DMS79 (cell line): ENCODE data around the gene PHF21B.
A peak's percentile ranks its signal among the peaks of the same experiment; 100 is the strongest.
"Not testable (repeated sequence)": the region's sequence is repeated elsewhere in the genome, so short reads cannot be mapped to it uniquely, and the experiment has no call there.

Source experiments
- DNase-seq: peaks from one replicate; lab custom pipeline; 2025; lab: John Stamatoyannopoulos, UW

The PHF21B gene

DNA sequence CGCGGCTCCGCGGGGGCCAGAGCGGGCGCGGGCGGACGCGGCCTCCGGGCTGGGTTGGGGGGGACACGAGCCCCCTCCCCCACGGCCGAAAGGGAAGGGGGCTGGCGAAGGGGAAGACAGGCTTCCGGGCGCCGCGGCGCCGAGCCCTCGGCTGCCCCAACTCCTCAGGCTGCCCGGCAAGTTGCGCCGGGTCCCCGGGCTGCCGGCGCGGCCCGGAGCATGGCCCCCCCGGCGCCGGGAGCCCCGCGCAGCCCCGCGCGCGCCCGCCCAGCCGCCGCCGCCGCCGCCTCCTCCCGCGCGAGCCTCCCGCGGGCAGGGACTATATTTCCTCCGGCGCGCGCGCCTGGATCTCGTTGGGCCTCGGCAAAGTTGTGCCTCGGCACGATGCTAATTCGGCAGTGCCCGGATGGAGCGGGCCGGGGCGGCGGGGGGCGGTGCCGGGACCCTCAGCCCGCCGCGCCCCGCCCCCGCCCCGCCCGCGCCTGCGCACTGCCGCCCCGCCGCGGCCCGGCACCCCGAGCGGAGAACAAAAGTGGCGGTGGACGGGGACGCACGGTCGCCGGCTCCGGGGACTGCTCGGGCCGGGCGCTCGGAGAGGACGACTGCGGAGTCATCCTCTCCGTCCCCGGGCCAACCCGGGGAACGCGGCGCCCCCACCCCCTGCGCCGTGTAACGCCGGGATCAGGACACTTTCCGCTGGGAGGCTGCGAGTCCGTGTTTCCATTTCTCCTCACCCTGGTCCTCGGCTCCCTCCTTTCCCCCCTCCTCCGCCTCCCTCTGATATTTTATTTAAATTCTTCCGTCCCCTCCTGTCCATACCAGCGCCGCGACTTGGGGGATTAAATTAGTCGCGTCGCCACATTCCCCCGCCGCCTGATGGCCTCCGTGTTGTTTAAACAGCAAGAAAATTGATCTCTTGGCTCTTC lies at the start of gene PHF21B:
TSS of gene PHF21B (minus strand) at position 400 of the 926 bp plus-strand sequence. CDS start 456 bp downstream, outside the sequence.
- no peak for DNase-seq

- no peak for DNase-seq
Measured at GRCh38 chr22:45059296-45059695, 49.5 kb upstream of the PHF21B start.

DNA sequence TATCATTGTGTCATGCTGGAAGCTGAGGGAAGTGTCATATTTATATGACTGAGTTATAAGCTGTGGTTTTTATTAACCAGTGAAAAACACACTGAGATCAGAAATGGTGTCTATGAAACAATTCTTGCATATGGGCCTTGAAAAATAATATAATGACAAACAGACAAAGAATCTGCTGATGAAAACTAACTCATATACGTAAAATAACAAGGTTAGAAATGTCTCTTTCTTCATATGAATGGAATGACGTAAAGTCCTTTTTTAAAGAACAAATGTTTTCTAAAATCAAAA lies 48.8 kb upstream of the PHF21B start:
- no peak for DNase-seq

DNA sequence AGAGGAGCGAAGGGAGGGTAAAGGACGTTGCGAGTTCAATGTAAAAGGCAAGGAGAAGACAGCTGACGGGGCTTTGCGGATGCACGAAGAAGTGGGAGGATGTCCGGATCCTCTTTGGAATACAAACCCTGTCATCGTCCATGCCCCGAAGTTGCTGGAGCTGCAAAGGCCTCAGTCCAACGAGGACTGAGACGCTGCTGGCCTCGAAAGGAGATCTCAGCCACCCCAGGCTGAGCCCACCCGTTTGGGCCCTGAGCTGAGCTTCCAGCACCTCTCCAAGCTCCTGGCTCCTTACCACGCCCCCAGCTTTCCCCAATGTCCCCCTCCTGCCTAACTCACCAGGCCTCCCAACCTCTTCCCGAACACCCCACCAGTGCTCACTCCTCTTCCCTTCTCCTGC lies 46.1 kb upstream of the PHF21B start:
- no peak for DNase-seq

DNA sequence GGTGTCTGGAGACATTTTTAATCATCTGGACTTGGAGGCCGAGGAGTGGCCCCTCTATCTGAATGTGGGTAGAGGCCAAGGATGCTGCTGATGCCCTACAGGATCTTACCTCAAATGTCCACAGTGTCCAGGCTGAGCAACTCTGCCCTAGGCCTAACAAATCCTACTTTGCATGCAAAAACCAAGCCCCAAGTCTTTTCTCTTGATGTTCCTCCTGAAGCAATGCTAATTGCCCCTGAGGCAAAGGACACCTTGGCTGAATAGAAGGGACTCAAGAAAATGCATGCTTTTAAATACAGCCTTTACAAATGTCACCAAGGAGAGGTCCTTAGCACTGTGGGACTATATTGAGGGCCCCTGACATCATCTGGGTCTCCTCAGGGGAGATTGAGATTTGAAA lies 43.8 kb upstream of the PHF21B start:
- no peak for DNase-seq

- DNase-seq, result no peak
Measured at GRCh38 chr22:45053094-45053493, 43.3 kb upstream of the PHF21B start.

- DNase-seq, result not testable (repeated sequence)
Measured at GRCh38 chr22:45052665-45053064, 42.9 kb upstream of the PHF21B start.

- DNase-seq, result no peak
Measured at GRCh38 chr22:45051946-45052345, 42.1 kb upstream of the PHF21B start.

DNA sequence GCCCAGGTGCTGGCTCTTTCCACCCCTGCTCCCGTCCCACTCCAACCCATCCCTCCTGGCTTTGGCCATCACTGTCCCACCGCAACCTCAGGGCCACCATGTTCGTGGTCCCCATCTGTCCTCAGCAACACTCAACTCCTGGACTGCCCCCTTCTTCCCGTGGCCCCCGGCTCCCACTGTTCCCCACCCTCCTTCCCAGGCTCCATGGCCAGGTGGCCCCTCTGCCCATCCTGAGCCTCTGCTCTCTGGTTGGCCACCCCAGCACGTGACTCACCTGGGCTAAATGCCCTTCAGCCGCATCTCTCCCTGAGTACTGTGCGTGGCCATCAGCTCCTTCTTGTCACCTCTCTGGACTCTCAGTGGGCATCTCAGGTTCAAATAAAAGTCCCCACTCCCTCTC lies 41.6 kb upstream of the PHF21B start:
- no peak for DNase-seq

DNA sequence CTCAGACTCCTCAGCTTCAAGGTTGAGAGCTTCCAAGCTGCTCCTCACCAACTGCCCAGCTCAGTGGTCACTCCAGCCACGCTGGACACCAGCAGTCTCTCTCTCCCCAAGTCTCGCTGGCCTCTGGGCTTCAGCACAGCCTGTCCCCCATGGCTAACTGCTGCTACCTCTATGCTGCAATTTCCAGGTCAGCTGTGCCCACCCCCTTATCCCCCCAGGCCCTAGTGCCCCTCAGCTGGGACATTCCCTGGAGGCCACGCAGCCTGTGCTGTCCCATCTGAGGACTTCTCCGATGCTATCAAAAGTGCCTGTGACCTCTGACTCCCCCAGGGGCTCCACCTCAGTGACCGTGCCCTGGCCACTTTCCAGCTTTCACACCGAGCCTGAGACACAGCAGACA lies 37.5 kb upstream of the PHF21B start:
- DNase-seq, result no peak

- no peak for DNase-seq
Measured at GRCh38 chr22:45045208-45045607, 35.4 kb upstream of the PHF21B start.

GRCh38 chr22:45042263-45042662 lies 32.5 kb upstream of the PHF21B start:
- DNase-seq, result no peak

GRCh38 chr22:45039133-45039532 lies 29.3 kb upstream of the PHF21B start:
- no peak for DNase-seq

- DNase-seq, result peak; percentile 64
Measured at GRCh38 chr22:45036154-45036553, 26.3 kb upstream of the PHF21B start.

- DNase-seq, result no peak
Measured at GRCh38 chr22:45034821-45035220, 25.0 kb upstream of the PHF21B start.

DNA sequence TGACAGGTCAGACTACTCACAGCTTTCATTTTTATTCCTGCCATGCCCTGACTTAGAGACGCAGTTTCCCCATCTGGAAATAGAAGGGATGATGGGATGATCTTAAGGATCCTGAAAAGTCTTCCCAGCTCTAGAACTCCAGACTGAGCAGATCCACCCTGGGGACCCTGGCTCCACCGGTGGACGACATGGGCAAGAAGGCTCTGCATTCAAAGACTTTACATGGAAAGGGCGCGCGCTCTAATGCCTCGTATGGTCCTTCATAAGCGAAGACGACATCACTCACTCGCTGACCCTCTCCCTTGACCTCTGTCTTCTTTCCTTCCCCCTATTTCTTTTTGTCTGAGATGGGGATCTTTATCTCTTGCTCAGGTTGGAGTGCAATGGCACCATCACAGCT lies 24.4 kb upstream of the PHF21B start:
- DNase-seq, result no peak

- no peak for DNase-seq
Measured at GRCh38 chr22:45033136-45033535, 23.3 kb upstream of the PHF21B start.

DNA sequence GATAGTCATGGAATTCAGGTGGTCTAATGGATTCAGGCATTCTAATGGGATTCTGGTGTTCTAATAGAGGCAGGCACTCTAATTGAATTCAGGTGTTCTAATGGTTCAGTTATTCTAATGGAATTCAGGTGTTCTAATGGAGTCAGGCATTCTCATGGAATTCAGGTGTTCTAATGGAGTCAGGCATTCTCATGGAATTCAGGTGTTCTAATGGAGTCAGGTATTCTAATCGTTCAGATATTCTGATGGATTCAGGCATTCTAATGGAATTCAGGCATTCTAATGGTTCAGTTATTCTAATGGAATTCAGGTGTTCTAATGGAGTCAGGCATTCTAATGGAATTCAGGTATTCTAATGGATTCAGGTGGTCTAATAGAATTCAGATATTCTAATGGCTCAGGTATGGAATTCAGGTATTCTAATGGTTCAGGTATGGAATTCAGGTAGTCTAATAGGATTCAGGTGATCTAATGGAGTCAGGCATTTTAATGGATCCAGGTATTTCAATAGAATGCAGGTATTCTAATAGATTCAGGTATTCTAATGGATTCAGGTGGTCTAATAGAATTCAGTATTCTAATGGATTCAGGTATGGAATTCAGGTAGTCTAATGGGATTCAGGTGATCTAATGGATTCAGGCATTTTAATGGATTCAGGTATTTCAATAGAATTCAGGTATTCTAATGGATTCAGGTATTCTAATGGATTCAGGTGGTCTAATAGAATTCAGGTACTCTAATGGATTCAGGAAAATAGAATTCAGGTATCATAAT lies 22.0 kb upstream of the PHF21B start:
- no peak for DNase-seq

GRCh38 chr22:45029501-45029900 lies 19.7 kb upstream of the PHF21B start:
- no peak for DNase-seq

GRCh38 chr22:45026511-45026910 lies 16.7 kb upstream of the PHF21B start:
- DNase-seq, result no peak

DNA sequence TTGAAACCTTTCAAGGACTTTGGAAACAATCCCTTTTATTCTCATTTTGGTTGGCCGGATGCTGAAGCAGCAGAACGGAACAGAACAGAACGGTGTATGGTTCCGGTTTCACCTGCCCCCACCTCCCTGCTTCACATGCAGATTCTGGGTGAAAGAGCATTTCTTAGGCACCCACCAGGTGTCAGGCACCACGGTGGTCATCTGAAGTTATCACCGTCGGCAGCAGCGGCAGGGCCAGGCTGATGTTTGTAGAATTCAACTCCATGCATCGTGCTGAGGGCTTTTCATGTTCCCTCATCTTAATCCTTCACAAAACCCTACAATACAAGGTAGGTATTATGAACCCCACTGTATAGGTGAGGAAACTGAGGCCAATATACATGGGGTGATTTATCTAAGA lies 13.6 kb upstream of the PHF21B start:
- DNase-seq, result no peak

DNA sequence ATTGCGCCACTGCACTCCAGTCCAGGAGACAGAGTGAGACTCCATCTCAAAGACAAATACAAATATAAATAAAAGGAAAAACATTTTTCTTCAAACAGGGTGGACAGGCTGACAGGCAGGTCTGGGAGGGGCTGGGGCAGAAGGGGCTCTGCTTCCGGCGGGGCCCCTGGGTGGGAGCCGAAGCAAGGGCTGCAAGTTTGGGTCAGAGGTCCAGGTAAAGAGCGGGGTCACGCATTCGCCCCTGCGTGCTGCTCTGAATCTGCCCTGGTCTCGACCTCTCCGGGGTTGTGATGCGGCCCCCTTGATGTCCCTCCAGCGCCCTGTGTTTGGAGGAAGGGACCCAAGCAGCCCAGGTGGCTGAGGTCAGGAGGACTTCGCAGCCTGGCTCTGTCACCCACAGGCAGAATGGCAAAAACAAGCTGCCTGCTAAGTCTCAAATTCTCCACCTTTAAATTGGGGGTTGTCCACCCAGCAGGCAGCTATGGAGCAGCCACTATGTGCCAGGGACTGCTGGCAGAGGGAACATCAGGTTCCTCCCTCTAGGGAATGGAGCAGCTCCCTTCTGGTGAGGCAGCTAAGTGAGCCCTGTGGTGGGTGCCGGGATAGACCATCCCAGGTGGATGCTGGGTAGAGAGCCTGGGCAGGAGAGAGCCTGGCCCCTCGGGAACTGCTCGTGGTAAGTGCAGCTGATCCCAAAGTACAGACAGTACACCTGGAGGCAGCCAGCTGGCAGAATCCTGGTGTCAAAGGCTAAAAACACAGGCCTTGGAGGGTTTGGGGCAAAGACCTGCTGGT lies 10.3 kb upstream of the PHF21B start:
- DNase-seq, result no peak

GRCh38 chr22:45014654-45015053 lies 4.8 kb upstream of the PHF21B start:
- no peak for DNase-seq
